DMS79 (cell line): ENCODE results near the gene DLEC1.
"Not testable (repeated sequence)": the region's sequence is repeated elsewhere in the genome, so short reads cannot be mapped to it uniquely, and the experiment has no call there.

Source experiments
- DNase-seq: peaks from one replicate; lab custom pipeline; 2025; lab: John Stamatoyannopoulos, UW

The DLEC1 gene

GRCh38 chr3:38085311-38085942, 46.4 kb downstream of the DLEC1 start:
- DNase-seq: no peak

- DNase-seq: no peak
Measured at GRCh38 chr3:38085943-38086324, 46.9 kb downstream of the DLEC1 start.

GRCh38 chr3:38086496-38086895, 47.5 kb downstream of the DLEC1 start:
- DNase-seq: no peak

- not testable (repeated sequence) for DNase-seq
Measured at GRCh38 chr3:38087278-38087677, 48.3 kb downstream of the DLEC1 start.

GRCh38 chr3:38088126-38089078, 49.4 kb downstream of the DLEC1 start:
- no peak for DNase-seq

- no peak for DNase-seq
Measured at GRCh38 chr3:38089163-38089562, 50.2 kb downstream of the DLEC1 start.

- DNase-seq: no peak
Measured at GRCh38 chr3:38090453-38090852, 51.4 kb downstream of the DLEC1 start.

- no peak for DNase-seq
Measured at GRCh38 chr3:38094999-38095398, 56.0 kb downstream of the DLEC1 start.

GRCh38 chr3:38095669-38096483, 56.9 kb downstream of the DLEC1 start:
- DNase-seq: no peak

GRCh38 chr3:38097446-38098375, 58.7 kb downstream of the DLEC1 start:
- no peak for DNase-seq

GRCh38 chr3:38098376-38098723, 59.3 kb downstream of the DLEC1 start:
- DNase-seq: no peak

GRCh38 chr3:38099518-38099917, 60.5 kb downstream of the DLEC1 start:
- no peak for DNase-seq

- DNase-seq: no peak
Measured at GRCh38 chr3:38100498-38100897, 61.5 kb downstream of the DLEC1 start.

- DNase-seq: no peak
Measured at GRCh38 chr3:38101811-38102443, 62.9 kb downstream of the DLEC1 start.

GRCh38 chr3:38102444-38102814, 63.4 kb downstream of the DLEC1 start:
- no peak for DNase-seq

- no peak for DNase-seq
Measured at GRCh38 chr3:38105525-38105924, 66.5 kb downstream of the DLEC1 start.

- DNase-seq: no peak
Measured at GRCh38 chr3:38107911-38108648, 69.1 kb downstream of the DLEC1 start.

- no peak for DNase-seq
Measured at GRCh38 chr3:38108649-38109579, 69.9 kb downstream of the DLEC1 start.
